Parathyroid adenoma (tissue), 2 donors: Measurements from ENCODE around the gene WDR53.

ENCODE experiments used
- H2AFZ ChIP-seq: fragments of 300-600 bp; sonication (generic); one replicate; pipeline ENCODE4 v1.7.0; 2017; ENCODE audit warnings: antibody characterized with exemption, mild to moderate bottlenecking
- H3K27ac ChIP-seq: fragments of 300-600 bp; sonication (generic); one replicate; pipeline ENCODE4 v1.7.0; 2017
- H3K27me3 ChIP-seq: fragments of 300-600 bp; sonication (generic); one replicate; pipeline ENCODE4 v1.7.0; 2017; ENCODE audit warnings: low read length; ENCODE audit not compliant: control insufficient read depth, insufficient read depth
- H3K36me3 ChIP-seq: fragments of 300-600 bp; sonication (generic); one replicate; pipeline ENCODE4 v1.7.0; 2017; ENCODE audit warnings: low read length; ENCODE audit not compliant: control insufficient read depth, insufficient read depth
- H3K4me1 ChIP-seq: fragments of 300-600 bp; sonication (generic); one replicate; pipeline ENCODE4 v1.7.0; 2017; ENCODE audit warnings: control low read depth
- H3K4me2 ChIP-seq: fragments of 300-600 bp; sonication (generic); one replicate; pipeline ENCODE4 v1.7.0; 2017; ENCODE audit warnings: low read length
- H3K4me3 ChIP-seq: fragments of 300-600 bp; sonication (generic); one replicate; pipeline ENCODE4 v1.7.0; 2017; ENCODE audit warnings: low read depth, low read length
- H3K79me2 ChIP-seq: fragments of 300-600 bp; sonication (generic); one replicate; pipeline ENCODE4 v1.7.0; 2017; ENCODE audit warnings: control low read depth
- H3K9ac ChIP-seq: fragments of 300-600 bp; sonication (generic); one replicate; pipeline ENCODE4 v1.7.0; 2017; ENCODE audit warnings: mild to moderate bottlenecking
- H3K9me3 ChIP-seq: fragments of 300-600 bp; sonication (generic); one replicate; pipeline ENCODE4 v1.7.0; 2017; ENCODE audit warnings: low read length; ENCODE audit not compliant: control insufficient read depth
- TF ChIP-seq, protein P1 (sequence below): fragments of 300-600 bp; sonication (generic); IDR thresholded peaks from one replicate; pipeline ENCODE4 v1.7.0; 2017; ENCODE audit warnings: antibody characterized with exemption, mild to moderate bottlenecking
- donor health status: primary hyperparathyroidism.

WDR53 gene

DNA sequence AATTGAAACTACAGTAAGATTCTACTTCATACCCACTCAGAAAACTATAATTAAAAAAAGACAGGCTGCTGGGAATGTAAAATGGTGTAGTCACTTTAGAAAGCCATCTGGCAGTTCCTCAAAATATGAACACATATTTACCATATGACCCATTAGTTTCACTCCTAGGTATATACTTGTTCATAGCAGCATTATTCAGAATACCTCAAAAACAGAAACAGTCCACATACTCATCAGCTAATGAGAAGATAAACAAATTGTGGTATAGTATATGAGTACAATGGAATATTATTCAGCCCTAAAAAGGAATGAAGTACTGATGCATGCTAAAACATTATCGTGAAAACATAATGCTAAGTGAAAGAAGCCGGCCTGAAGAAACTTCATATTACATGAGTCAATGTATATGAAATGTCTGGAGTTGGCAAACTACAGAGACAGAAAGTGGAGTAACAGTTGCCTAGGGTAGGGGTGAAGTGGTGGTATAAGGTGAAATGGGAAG is 23.8 kb downstream of the WDR53 start:
- H3K27me3 ChIP-seq, result no peaks in the 10 kb centered on the region
- H3K79me2 ChIP-seq, result no peaks in the 10 kb centered on the region
- no peak overlapping the region for H3K4me3 ChIP-seq
- H3K36me3 ChIP-seq, result no peaks in the 10 kb centered on the region
- TF ChIP-seq, protein P1, sequence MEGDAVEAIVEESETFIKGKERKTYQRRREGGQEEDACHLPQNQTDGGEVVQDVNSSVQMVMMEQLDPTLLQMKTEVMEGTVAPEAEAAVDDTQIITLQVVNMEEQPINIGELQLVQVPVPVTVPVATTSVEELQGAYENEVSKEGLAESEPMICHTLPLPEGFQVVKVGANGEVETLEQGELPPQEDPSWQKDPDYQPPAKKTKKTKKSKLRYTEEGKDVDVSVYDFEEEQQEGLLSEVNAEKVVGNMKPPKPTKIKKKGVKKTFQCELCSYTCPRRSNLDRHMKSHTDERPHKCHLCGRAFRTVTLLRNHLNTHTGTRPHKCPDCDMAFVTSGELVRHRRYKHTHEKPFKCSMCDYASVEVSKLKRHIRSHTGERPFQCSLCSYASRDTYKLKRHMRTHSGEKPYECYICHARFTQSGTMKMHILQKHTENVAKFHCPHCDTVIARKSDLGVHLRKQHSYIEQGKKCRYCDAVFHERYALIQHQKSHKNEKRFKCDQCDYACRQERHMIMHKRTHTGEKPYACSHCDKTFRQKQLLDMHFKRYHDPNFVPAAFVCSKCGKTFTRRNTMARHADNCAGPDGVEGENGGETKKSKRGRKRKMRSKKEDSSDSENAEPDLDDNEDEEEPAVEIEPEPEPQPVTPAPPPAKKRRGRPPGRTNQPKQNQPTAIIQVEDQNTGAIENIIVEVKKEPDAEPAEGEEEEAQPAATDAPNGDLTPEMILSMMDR, result no peak
- H3K4me2 ChIP-seq, result no peak overlapping the region
- H3K4me1 ChIP-seq, result no peaks in the 10 kb centered on the region
- no peak overlapping the region for H2AFZ ChIP-seq
- H3K27ac ChIP-seq, result no peak overlapping the region
- H3K9me3 ChIP-seq, result no peaks in the 10 kb centered on the region
- H3K9ac ChIP-seq, result no peak overlapping the region

- Histone ChIP-seq H2AFZ (no peak overlapping the region), H3K27me3 (no peaks in the 10 kb centered on the region), H3K79me2 (no peaks in the 10 kb centered on the region), H3K4me1 (no peaks in the 10 kb centered on the region), H3K4me3 (no peak overlapping the region), H3K9me3 (no peaks in the 10 kb centered on the region), H3K9ac (no peak overlapping the region), H3K36me3 (no peaks in the 10 kb centered on the region), H3K4me2 (no peak overlapping the region), H3K27ac (no peak overlapping the region)
- TF ChIP-seq, protein P1, result no peak
Measured at GRCh38 chr3:196541684-196542445, 26.5 kb downstream of the WDR53 start.

- Histone ChIP-seq H3K27me3 (no peaks in the 10 kb centered on the region), H3K79me2 (no peaks in the 10 kb centered on the region), H2AFZ (no peak overlapping the region), H3K9ac (no peak overlapping the region), H3K4me2 (no peak overlapping the region), H3K27ac (no peak overlapping the region), H3K9me3 (no peaks in the 10 kb centered on the region), H3K36me3 (no peaks in the 10 kb centered on the region), H3K4me3 (no peak overlapping the region), H3K4me1 (no peaks in the 10 kb centered on the region)
- TF ChIP-seq, protein P1, result peak; percentile 68
Measured at GRCh38 chr3:196537319-196537984, 30.9 kb downstream of the WDR53 start.

- TF ChIP-seq, protein P1, result no peak
- Histone ChIP-seq H3K4me2 (no peak overlapping the region), H3K9me3 (no peaks in the 10 kb centered on the region), H3K4me3 (no peak overlapping the region), H3K9ac (no peak overlapping the region), H3K36me3 (no peaks in the 10 kb centered on the region), H3K27ac (no peak overlapping the region), H3K4me1 (no peaks in the 10 kb centered on the region), H3K79me2 (no peaks in the 10 kb centered on the region), H3K27me3 (no peaks in the 10 kb centered on the region), H2AFZ (no peak overlapping the region)
Measured at GRCh38 chr3:196533260-196533681, 35.1 kb downstream of the WDR53 start.
